Osteocyte (in vitro differentiated cells): ENCODE data around the gene ZNF679. TPM values are rescaled to one million over a fixed set of nuclear protein-coding genes. Genes with fewer than 3 reads are reported as not detected.
"Not testable (repeated sequence)": the region's sequence is repeated elsewhere in the genome, so short reads cannot be mapped to it uniquely, and the experiment has no call there.

Source experiments
- DNase-seq: peaks from one replicate; pipeline ENCODE4 v3.0.0; 2021; ENCODE audit warnings: mixed read lengths; ENCODE audit not compliant: unreplicated experiment; ENCODE audit errors: extremely low spot score
- H3K27ac Mint-ChIP-seq: one replicate; pipeline ENCODE4 v1.8.0; 2021; ENCODE audit warnings: mild to moderate bottlenecking, mixed read lengths; ENCODE audit not compliant: unreplicated experiment
- H3K27me3 Mint-ChIP-seq: one replicate; pipeline ENCODE4 v1.8.0; 2021; ENCODE audit warnings: mixed read lengths; ENCODE audit not compliant: unreplicated experiment
- H3K36me3 Mint-ChIP-seq: one replicate; pipeline ENCODE4 v1.8.0; 2021; ENCODE audit warnings: mixed read lengths; ENCODE audit not compliant: unreplicated experiment
- H3K4me1 Mint-ChIP-seq: one replicate; pipeline ENCODE4 v1.8.0; 2021; ENCODE audit warnings: mixed read lengths; ENCODE audit not compliant: unreplicated experiment
- H3K4me3 Mint-ChIP-seq: one replicate; pipeline ENCODE4 v1.8.0; 2021; ENCODE audit warnings: mild to moderate bottlenecking, moderate library complexity, mixed read lengths; ENCODE audit not compliant: unreplicated experiment
- H3K9me3 Mint-ChIP-seq: one replicate; pipeline ENCODE4 v1.8.0; 2021; ENCODE audit warnings: mixed read lengths; ENCODE audit not compliant: unreplicated experiment
- total RNA-seq: library from RNA; stranded (reverse); gene quantifications from 2 replicates; pipeline ENCODE4 v1.2.1, GENCODE V29; 2021
- TF ChIP-seq, protein P1 (sequence below): fragments of 200-600 bp; sonication (generic); IDR thresholded peaks from 2 replicates; pipeline ENCODE4 v1.5.0; 2021; ENCODE audit warnings: antibody characterized with exemption, mild to moderate bottlenecking, moderate library complexity

The ZNF679 gene
- total RNA-seq, 1 donor from 2014 or later = not detected

DNA sequence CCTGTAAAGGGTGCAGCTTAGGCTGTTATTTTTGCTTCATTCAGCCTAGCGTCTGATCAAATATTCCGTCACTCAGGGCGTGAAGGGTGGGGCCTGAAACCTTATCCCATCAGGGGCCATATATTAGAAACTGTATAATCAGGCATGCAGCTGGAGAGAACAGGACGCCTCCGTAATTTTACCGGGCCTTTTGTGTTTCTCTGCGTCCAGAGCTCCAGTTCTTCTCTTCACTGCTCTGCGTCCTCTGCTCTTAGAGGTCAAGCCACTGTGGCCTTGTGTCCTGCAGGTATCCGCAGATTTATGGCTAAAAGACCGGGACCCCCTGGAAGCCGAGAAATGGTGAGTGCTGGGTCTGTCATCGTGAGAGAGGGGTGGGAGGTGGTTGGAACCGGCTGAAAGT lies 21.4 kb upstream of the ZNF679 start, which contains the start of gene ZNF735:
Gene ZNF735 (plus strand): TSS at position 301 of the 400 bp plus-strand sequence. CDS start 0 bp downstream, at position 301.
- Mint-ChIP-seq H3K36me3 (peaks cover 3% of the 10 kb centered on the region), H3K27me3 (no peaks in the 10 kb centered on the region), H3K4me3 (no peak within 1 kb of the TSS), H3K9me3 (peaks cover 28% of the 10 kb centered on the region), H3K27ac (no peak within 1 kb of the TSS), H3K4me1 (no peaks in the 10 kb centered on the region)
- DNase-seq = no peak
- TF ChIP-seq, protein P1, sequence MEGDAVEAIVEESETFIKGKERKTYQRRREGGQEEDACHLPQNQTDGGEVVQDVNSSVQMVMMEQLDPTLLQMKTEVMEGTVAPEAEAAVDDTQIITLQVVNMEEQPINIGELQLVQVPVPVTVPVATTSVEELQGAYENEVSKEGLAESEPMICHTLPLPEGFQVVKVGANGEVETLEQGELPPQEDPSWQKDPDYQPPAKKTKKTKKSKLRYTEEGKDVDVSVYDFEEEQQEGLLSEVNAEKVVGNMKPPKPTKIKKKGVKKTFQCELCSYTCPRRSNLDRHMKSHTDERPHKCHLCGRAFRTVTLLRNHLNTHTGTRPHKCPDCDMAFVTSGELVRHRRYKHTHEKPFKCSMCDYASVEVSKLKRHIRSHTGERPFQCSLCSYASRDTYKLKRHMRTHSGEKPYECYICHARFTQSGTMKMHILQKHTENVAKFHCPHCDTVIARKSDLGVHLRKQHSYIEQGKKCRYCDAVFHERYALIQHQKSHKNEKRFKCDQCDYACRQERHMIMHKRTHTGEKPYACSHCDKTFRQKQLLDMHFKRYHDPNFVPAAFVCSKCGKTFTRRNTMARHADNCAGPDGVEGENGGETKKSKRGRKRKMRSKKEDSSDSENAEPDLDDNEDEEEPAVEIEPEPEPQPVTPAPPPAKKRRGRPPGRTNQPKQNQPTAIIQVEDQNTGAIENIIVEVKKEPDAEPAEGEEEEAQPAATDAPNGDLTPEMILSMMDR = no peak

GRCh38 chr7:64219710-64220298 lies 8.5 kb upstream of the ZNF679 start:
- H3K4me1 Mint-ChIP-seq, H3K27ac Mint-ChIP-seq, H3K27me3 Mint-ChIP-seq, H3K4me3 Mint-ChIP-seq, H3K36me3 Mint-ChIP-seq: not testable (repeated sequence)
- DNase-seq = peak; percentile 2
- H3K9me3 Mint-ChIP-seq = peaks cover 52% of the 10 kb centered on the region

DNA sequence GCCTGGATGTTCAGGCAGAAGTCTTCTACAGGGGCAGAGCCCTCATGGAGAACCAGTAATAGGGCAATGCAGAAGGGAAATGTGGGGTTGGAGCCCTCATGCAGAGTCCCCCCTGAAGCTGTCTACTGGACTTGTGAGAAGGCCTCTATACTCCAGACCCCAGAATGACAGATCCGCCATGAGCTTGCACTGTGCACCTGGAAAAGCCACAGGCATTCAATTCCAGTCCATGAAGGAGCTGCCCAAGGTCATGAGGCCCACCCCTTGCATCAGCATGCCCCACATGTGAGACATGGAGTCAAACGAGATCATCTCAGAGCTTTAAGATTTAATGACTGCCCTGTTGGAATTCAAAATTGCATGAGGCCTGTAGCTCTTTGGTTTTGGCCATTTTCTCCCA lies 4.9 kb upstream of the ZNF679 start:
- TF ChIP-seq, protein P1 = no peak
- peaks cover 45% of the 10 kb centered on the region for H3K9me3 Mint-ChIP-seq
- H3K27ac Mint-ChIP-seq = no peak overlapping the region

DNA sequence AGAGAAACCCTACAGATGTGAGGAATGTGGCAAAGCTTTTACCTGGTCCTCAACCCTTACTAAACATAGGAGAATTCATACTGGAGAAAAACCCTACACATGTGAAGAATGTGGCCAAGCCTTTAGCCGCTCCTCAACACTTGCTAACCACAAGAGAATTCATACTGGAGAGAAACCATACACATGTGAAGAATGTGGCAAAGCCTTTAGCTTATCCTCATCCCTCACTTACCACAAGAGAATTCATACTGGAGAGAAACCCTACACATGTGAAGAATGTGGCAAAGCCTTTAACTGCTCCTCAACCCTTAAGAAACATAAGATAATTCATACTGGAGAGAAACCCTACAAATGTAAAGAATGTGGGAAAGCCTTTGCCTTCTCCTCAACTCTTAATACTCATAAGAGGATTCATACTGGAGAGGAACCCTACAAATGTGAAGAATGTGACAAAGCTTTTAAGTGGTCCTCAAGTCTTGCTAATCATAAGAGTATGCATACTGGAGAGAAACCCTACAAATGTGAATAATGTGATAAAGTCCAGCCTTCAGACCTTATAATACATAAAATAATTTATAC lies 38.2 kb downstream of the ZNF679 start:
- H3K4me1 Mint-ChIP-seq = no peaks in the 10 kb centered on the region
- TF ChIP-seq, protein P1 = no peak
- H3K27ac Mint-ChIP-seq = no peak overlapping the region
- DNase-seq = no peak
- H3K36me3 Mint-ChIP-seq = no peaks in the 10 kb centered on the region
- H3K9me3 Mint-ChIP-seq = peaks cover 40% of the 10 kb centered on the region
- no peak overlapping the region for H3K4me3 Mint-ChIP-seq
- no peaks in the 10 kb centered on the region for H3K27me3 Mint-ChIP-seq

More for the DNA sequence above, 4.9 kb upstream of the ZNF679 start:
- Mint-ChIP-seq H3K27me3 (no peaks in the 10 kb centered on the region), H3K4me3 (no peak overlapping the region), H3K4me1 (no peaks in the 10 kb centered on the region), H3K36me3 (no peaks in the 10 kb centered on the region)
- peak; percentile 64 for DNase-seq

GRCh38 chr7:64277630-64278029 lies 49.4 kb downstream of the ZNF679 start:
- TF ChIP-seq, protein P1 = no peak
- H3K4me1 Mint-ChIP-seq = no peaks in the 10 kb centered on the region
- H3K36me3 Mint-ChIP-seq = no peaks in the 10 kb centered on the region
- H3K27me3 Mint-ChIP-seq = no peaks in the 10 kb centered on the region
- no peak overlapping the region for H3K27ac Mint-ChIP-seq
- peaks cover 37% of the 10 kb centered on the region for H3K9me3 Mint-ChIP-seq
- H3K4me3 Mint-ChIP-seq = no peak overlapping the region
- no peak for DNase-seq
